PFSK-1 (cell line): ENCODE data around the gene FAM222B.

ENCODE experiments used
- SIN3A ChIP-seq: IDR thresholded peaks from 2 replicates; pipeline ENCODE4 v1.6.1; 2012; ENCODE audit warnings: mild to moderate bottlenecking, low read length, moderate library complexity, borderline replicate concordance; ENCODE audit not compliant: insufficient read depth
- TAF1 ChIP-seq: IDR thresholded peaks from 2 replicates; pipeline ENCODE4 v1.6.1; 2012; ENCODE audit warnings: low read length, control low read depth, borderline replicate concordance; ENCODE audit not compliant: insufficient read depth

- TF ChIP-seq TAF1 = no peak
- no peak for TF ChIP-seq SIN3A
Observed at GRCh38 chr17:28867276-28867675, 24.7 kb upstream of the FAM222B start.
